Ishikawa (cell line): ENCODE results near the gene CRACR2B.

Experiments used
- CEBPB ChIP-seq: IDR thresholded peaks from 2 replicates; pipeline ENCODE4 v1.6.1; 2012
- CREB1 ChIP-seq: IDR thresholded peaks from 2 replicates; pipeline ENCODE4 v1.6.1; 2012; ENCODE audit warnings: low read depth
- EGR1 ChIP-seq: IDR thresholded peaks from 2 replicates; pipeline ENCODE4 v1.6.1; 2012
- EP300 ChIP-seq: IDR thresholded peaks from 2 replicates; pipeline ENCODE4 v1.6.1; 2012; ENCODE audit warnings: borderline replicate concordance
- FOXM1 ChIP-seq: IDR thresholded peaks from 2 replicates; pipeline ENCODE4 v1.6.1; 2012; ENCODE audit warnings: low read depth, borderline replicate concordance
- MAX ChIP-seq: IDR thresholded peaks from 2 replicates; pipeline ENCODE4 v1.6.1; 2012
- NFIC ChIP-seq: IDR thresholded peaks from 2 replicates; pipeline ENCODE4 v1.6.1; 2012
- RAD21 ChIP-seq: IDR thresholded peaks from 2 replicates; pipeline ENCODE4 v1.6.1; 2012; ENCODE audit warnings: low read depth
- REST ChIP-seq: IDR thresholded peaks from 2 replicates; pipeline ENCODE4 v1.6.1; 2012; ENCODE audit warnings: low read depth, mild to moderate bottlenecking
- TAF1 ChIP-seq: IDR thresholded peaks from 2 replicates; pipeline ENCODE4 v1.6.1; 2012; ENCODE audit warnings: low read depth, mild to moderate bottlenecking
- TCF12 ChIP-seq: IDR thresholded peaks from 2 replicates; pipeline ENCODE4 v1.6.1; 2012; ENCODE audit warnings: low read depth
- TEAD4 ChIP-seq: IDR thresholded peaks from 2 replicates; pipeline ENCODE4 v1.6.1; 2012
- USF1 ChIP-seq: IDR thresholded peaks from 2 replicates; pipeline ENCODE4 v1.6.1; 2012
- YY1 ChIP-seq: IDR thresholded peaks from 2 replicates; pipeline ENCODE4 v1.6.1; 2012; ENCODE audit warnings: low read depth
- ZBTB7A ChIP-seq: IDR thresholded peaks from 2 replicates; pipeline ENCODE4 v1.6.1; 2012; ENCODE audit warnings: low read depth

Gene CRACR2B

DNA sequence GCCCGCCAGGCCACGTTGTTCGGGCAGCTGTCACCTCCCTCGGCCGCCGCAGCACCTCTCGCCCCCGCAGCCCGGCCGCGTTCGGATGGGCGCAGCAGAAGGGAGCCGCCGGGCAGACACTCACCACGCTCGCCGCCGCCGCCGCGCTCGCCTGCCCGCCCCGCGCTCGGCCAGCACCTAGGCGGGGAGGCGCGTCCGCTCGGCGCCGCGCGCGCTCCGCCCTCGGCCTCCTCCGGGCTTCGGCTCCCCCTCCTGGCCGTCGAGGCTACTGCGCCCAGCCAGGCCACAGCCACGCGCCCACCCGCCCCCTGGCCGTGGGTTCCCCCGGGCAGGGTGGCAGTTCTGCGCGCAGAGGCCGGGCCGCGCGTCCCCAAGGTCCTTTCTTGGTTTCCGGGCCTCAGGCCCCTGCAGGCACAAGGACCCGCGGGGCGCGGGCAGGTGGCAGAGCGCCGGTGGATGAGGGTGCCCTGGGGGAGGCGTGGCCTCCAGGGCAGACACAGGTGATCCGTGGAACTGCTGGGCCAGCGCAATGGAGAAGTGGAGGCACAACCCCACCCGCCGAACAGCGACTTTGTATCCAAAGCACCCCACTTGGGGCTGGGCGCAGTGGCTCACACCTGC, 29.5 kb upstream of the CRACR2B start, which contains the start of gene SLC25A22:
TSS of gene SLC25A22 (minus strand) at position 189 of the 621 bp plus-strand sequence. CDS start 3,275 bp downstream, outside the sequence.
- TF ChIP-seq EGR1 (0 out of 2 replicates have a peak, but pooled peaks have one; percentile 1), TEAD4 (peak; percentile 1; the same call in 1 of the 2 replicates), MAX (peak; percentile 9; the same call in 1 of the 2 replicates), RAD21 (peak; percentile 52; the same call in 1 of the 2 replicates), CEBPB (no peak), ZBTB7A (peak; percentile 99)

DNA sequence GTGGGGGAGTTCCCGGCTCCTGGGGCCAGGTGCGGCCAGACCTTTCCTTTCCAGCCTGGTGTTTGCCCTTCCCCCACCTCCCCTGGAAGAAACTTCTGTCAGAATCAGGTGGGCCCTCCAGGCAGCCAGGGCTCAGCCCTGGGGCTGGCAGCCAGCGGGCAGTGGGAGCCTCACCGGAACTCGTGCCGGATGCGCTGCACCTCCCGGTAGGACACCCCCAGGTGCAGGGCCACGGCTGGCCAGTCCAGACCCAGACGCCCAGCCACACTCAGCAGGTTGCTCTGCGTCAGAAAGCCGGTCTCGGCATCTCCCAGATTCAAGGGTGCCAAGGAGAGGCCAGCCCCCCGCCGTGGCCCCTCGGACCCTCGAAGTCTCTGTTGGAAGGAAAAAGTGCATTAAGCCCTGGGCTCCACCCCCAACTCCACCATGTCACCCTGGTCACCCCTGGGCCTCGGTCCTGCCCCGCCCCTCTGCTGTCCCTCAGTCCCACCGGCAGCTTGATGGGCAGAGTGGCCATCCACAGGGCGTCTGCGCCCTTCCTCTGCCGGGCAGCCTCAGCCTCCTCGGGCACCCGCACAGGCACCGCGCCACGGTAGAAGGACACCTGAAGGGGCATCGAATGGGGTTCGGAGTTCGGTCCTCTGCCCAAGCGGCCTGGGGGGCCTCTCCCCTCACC, 27.9 kb upstream of the CRACR2B start:
- TF ChIP-seq TCF12 (no peak), EP300 (no peak), USF1 (no peak), ZBTB7A (no peak), FOXM1 (no peak), RAD21 (no peak), YY1 (no peak), CEBPB (no peak), TEAD4 (no peak), EGR1 (no peak)

DNA sequence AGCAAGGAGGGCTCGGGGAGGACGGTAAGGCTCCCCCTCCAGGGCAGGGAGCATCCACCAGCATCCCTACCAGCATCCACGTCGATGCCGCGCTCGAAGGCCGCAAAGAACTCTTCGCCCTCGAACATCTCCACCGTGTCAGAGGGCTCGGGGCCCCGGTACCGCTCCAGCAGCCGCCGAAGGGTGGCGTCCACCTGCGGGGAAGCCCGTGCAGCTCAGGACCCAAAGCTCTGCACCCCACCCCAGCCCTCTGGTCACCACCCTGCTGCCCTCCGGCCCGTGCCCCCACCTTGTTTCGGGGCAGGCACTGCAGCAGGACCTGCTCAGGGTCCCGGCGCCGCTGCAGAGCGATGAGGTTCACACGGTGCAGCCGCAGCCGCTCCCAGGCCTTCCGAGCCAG, 27.2 kb upstream of the CRACR2B start:
- TF ChIP-seq TEAD4 (no peak), CREB1 (no peak), REST (no peak), USF1 (no peak), EP300 (no peak), TAF1 (no peak), FOXM1 (no peak), YY1 (no peak), ZBTB7A (no peak), TCF12 (no peak), RAD21 (no peak), EGR1 (no peak), MAX (no peak), CEBPB (no peak), NFIC (no peak)

- TF ChIP-seq USF1 = no peak
- TF ChIP-seq MAX = no peak
- no peak for TF ChIP-seq CEBPB
- TF ChIP-seq REST = no peak
- no peak for TF ChIP-seq RAD21
- no peak for TF ChIP-seq EP300
- no peak for TF ChIP-seq YY1
- no peak for TF ChIP-seq ZBTB7A
- TF ChIP-seq TAF1 = no peak
Measured at GRCh38 chr11:801097-801780, 26.5 kb upstream of the CRACR2B start.
